GM10266 (cell line): ENCODE data around the gene ZBED2.

Source experiments
- DNase-seq: peaks from one replicate; pipeline ENCODE4 v3.0.0; 2012; ENCODE audit errors: extremely low spot score
- CTCF ChIP-seq: IDR thresholded peaks from 2 replicates; pipeline ENCODE4 v1.5.1; 2012; ENCODE audit warnings: mild to moderate bottlenecking, low read depth; ENCODE audit not compliant: control insufficient read depth, insufficient read depth; ENCODE audit errors: missing control alignments

Gene ZBED2

GRCh38 chr3:111610612-111611054 lies 15.5 kb upstream of the ZBED2 start:
- DNase-seq, result no peak
- no peak for TF ChIP-seq CTCF

- no peak for TF ChIP-seq CTCF
- peak; percentile 17 for DNase-seq
These were observed 15.0 kb upstream of the ZBED2 start for GRCh38 chr3:111610189-111610588.

GRCh38 chr3:111609700-111610099 lies 14.6 kb upstream of the ZBED2 start:
- no peak for DNase-seq
- TF ChIP-seq CTCF, result no peak

- TF ChIP-seq CTCF, result no peak
- no peak for DNase-seq
These were observed 13.2 kb upstream of the ZBED2 start for GRCh38 chr3:111608383-111608782.

- no peak for DNase-seq
- no peak for TF ChIP-seq CTCF
These were observed 12.2 kb upstream of the ZBED2 start for GRCh38 chr3:111607240-111607920.

GRCh38 chr3:111605493-111605892 lies 10.3 kb upstream of the ZBED2 start:
- no peak for TF ChIP-seq CTCF
- no peak for DNase-seq

GRCh38 chr3:111605018-111605417 lies 9.9 kb upstream of the ZBED2 start:
- no peak for TF ChIP-seq CTCF
- DNase-seq, result no peak
